Fibroblast of mammary gland (primary cell): ENCODE data around the gene FAM83G.

Experiments
- DNase-seq: peaks from one replicate; pipeline ENCODE4 v3.0.0-alpha.2; 2010; ENCODE audit warnings: low read depth
- H3K4me3 ChIP-seq: 2 replicates; pipeline ENCODE4 v1.5.1; 2011; ENCODE audit warnings: low read depth, mild to moderate bottlenecking, low read length, moderate library complexity; ENCODE audit not compliant: control insufficient read depth
- TF ChIP-seq, protein P1 (sequence below): conservative IDR thresholded peaks from 2 replicates; pipeline ENCODE4 v1.5.1; 2011; ENCODE audit warnings: low read depth, low read length, inconsistent platforms; ENCODE audit not compliant: control insufficient read depth, insufficient read depth

The FAM83G gene

DNA sequence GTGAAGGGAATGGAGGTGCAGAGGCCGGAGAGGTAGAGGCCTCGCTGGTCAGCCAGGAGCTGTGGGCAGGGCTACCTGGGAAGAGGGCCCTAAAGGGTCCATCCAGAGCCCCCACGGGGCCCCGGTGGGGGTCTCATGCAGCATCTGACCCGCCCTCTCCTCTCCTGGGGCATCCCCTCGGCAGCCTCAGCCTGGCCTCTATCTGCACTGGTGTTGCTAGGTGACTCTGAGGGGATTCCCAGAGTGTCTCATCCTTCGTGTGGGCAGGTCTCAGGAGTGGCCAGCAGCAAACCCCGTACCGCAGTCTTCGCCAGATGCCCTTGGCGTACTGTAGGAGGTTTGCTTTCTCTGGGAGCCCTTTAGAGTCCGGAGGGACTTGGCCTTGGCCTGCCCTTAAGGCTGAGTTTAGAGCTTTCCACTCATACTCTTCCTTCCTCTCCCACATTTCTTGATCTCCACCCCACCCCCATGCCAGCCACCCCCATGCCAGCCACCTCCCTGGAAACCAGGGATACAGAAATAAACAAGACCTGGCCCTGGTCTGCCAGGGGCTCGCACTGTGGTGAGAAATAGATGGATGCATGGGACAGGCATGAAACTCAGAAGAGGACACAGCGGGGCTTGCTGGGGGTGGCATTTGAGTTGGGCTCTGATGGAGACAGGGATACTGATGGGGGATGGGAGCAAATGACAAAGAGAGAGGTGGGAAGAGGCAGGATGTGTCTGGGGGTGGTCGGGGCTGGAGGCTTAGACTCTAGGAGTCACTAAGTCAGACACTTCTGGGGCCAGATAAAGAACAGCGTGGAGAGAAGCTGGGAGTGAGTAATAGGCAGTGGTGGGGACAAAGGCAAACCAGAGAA lies 42.7 kb downstream of the FAM83G start:
- H3K4me3 ChIP-seq, result no peak overlapping the region
- TF ChIP-seq, protein P1, sequence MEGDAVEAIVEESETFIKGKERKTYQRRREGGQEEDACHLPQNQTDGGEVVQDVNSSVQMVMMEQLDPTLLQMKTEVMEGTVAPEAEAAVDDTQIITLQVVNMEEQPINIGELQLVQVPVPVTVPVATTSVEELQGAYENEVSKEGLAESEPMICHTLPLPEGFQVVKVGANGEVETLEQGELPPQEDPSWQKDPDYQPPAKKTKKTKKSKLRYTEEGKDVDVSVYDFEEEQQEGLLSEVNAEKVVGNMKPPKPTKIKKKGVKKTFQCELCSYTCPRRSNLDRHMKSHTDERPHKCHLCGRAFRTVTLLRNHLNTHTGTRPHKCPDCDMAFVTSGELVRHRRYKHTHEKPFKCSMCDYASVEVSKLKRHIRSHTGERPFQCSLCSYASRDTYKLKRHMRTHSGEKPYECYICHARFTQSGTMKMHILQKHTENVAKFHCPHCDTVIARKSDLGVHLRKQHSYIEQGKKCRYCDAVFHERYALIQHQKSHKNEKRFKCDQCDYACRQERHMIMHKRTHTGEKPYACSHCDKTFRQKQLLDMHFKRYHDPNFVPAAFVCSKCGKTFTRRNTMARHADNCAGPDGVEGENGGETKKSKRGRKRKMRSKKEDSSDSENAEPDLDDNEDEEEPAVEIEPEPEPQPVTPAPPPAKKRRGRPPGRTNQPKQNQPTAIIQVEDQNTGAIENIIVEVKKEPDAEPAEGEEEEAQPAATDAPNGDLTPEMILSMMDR, result no peak
- peak; percentile 15 for DNase-seq

DNA sequence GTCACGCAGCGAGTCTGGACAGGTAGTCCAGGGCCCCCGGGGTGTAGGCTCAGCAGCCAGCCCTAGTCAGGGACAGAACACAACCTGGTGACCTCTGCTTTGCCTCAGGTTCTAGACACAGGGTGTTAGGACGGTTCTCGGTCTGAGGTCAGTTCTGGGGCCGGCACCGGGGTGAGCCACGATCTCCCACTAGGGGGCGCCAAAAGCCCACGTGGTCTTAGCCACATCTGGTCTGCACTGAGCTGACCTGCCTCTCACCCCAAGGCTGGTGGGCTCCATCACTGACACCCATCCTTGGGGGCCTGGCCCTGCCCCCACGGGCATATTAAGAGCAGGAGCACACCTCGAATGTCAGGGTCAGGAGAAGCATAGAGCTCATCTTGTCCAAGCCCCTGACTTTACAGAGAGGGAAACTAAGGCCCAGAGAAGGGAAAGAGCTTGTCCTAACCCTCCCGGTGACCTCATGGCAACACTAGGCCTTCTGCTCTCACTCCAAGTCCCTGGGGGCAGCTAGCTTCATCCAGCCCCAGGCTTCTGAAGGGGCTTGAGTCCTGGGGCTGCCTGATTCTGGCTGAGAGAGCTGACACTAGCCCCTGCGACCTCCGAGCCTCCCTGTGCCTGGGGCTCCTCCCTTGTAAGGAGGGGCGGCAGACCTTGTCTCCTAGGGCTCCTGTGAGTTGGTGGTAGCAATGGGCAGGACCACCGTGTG lies 43.6 kb downstream of the FAM83G start:
- no peak overlapping the region for H3K4me3 ChIP-seq
- TF ChIP-seq, protein P1, result peak; percentile 83
- DNase-seq, result peak; percentile 58

DNA sequence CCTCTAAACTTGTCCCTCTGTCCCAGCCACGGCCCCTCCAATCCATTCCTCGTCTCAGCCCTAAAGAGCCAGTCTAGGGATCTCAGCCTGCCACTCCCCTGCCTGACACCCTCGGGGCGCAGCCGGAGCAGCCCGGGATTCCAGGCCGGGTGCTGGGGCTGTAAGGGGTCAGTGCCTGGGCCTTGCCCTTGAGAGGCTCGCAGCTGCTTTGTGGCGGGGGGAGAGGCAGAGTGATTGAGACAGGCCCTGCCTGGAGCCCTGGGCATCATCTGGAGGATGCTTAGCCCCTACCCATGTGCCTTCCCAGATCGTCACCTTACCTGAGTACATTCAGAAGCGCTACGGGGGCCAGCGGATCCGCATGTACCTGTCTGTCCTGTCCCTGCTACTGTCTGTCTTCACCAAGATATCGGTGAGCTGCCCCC lies 44.3 kb downstream of the FAM83G start:
- H3K4me3 ChIP-seq, result no peak overlapping the region
- TF ChIP-seq, protein P1, result no peak
- no peak for DNase-seq

DNA sequence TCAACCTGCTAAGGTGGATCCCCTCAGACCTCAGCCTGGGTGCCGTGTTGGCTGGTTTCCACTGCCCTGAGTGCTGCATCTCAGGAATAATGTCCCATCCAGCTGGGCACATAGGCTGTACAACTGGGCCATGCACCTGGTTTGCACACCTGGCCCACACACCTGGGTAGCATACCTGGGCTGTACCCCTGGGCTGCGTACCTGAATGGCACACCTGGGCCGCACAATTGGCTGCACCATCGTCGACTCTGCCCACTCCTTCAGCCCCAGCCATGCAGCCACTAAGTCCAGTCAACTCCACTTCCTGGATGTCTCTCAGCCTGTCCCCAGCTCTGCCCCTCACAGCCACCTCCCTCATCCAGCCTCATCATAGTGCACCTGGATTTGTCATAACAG lies 44.7 kb downstream of the FAM83G start:
- DNase-seq, result no peak
- H3K4me3 ChIP-seq, result no peak overlapping the region
- TF ChIP-seq, protein P1, result no peak

DNA sequence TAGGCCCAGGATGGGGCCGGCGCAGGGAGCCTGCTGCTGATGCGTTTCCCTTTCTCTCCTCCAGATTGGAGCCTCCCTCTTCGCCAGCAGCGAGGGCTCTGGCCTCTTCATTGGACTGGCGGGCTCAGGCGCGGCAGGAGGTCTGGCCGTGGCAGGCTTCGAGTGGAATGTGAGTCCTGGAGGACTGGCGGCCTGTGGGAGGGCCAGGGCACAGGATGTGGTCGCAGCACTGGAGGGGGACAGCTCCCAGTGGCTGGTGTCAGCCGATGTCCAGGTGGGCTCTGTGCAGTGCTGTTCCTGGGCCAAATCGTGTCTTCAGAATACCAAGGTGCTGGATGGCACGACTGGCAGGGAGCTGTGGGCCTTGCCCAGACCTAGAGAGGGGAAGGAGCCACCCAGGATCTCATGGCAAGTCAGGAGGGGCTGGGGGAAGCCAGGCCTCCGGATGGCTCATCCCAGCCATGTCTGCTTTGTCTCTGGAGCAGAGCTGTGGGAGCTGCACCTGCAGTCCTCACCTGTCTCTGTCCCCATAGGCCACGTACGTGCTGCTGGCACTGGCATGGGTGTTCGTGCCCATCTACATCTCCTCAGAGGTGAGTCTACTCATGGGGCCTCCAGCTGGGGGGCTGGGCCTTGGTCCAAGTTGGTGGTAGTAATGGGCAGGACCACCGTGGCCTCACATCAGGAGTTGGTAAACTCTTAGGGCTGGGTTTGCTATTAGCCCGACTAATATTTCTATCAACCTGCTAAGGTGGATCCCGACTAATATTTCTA lies 45.3 kb downstream of the FAM83G start:
- TF ChIP-seq, protein P1, result no peak
- no peak overlapping the region for H3K4me3 ChIP-seq
- DNase-seq, result no peak

DNA sequence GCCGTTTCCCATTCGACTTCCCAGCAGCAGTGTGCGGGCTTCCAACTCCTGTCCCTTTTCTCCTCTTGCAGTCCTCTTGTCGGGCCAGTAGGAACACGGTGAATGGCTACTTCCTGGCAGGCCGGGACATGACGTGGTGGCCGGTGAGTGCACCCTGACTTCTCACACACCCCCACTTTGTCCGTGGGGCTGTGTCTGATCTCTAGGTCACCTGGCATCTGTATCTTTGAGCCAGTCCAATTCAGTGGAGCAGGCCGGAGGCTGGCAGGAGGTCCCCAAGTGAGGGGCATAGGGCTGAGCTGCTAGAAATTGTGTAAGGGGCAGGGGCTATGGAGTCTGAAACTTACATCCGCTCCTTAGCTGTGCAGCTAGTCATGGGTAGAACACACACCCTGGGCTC lies 46.0 kb downstream of the FAM83G start:
- TF ChIP-seq, protein P1, result no peak
- H3K4me3 ChIP-seq, result no peak overlapping the region
- DNase-seq, result no peak
